HG02943 (cell line): ENCODE results near the gene OR51A7.
"Not testable (repeated sequence)": the region's sequence is repeated elsewhere in the genome, so short reads cannot be mapped to it uniquely, and the experiment has no call there.

Experiments
- ATAC-seq: cut with Tn5 transposase; IDR thresholded peaks from one replicate; pipeline ENCODE4 v1.9.1; 2021; ENCODE audit warnings: mild to moderate bottlenecking, low read depth, moderate library complexity; ENCODE audit not compliant: unreplicated experiment

The OR51A7 gene

DNA sequence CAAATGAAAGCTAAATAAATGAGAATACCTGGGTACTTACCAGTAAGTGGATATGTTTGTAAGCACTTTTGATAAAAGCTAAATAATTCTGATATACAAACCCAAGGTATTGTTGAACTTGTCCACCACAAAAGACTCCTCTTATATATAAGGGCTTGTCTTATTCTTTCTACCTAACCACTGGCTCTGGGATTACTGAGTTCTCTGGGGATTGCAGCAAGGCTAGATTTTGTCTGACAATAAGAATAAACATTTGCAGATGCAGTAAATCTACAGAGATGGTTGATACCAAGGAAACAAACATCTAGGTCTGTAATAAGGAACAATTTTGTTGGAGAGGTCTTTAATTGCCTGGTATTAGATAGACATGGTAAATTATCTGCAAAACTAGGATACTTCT, 43.9 kb downstream of the OR51A7 start, which contains the start of gene OR51A4:
Gene OR51A4, minus strand, starts transcription at position 101 of the 400 bp plus-strand sequence. CDS start 505 bp downstream, outside the sequence.
- ATAC-seq = no peak

DNA sequence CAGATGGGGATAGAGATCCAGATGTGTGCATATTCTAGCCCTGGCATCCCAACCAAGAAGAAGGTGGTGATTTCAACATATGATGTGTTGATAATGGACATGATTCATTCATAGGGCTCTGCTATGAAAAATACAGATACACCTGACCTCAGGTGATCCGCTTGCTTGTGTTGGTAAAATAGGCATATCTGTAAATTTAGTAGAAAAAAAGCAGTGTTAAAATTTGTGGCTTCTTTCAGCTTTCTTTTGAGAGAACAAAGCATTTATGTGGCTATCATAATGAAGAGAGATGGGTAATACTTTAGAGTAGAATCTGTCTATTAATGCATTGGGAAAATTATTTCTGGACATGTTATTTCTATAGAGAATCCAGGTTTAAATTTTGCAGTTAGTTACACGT, 52.0 kb downstream of the OR51A7 start, which contains the start of gene OR51A2:
Gene OR51A2, minus strand, starts transcription at position 101 of the 400 bp plus-strand sequence. Its CDS starts 0 bp downstream, at position 101.
- ATAC-seq = not testable (repeated sequence)

DNA sequence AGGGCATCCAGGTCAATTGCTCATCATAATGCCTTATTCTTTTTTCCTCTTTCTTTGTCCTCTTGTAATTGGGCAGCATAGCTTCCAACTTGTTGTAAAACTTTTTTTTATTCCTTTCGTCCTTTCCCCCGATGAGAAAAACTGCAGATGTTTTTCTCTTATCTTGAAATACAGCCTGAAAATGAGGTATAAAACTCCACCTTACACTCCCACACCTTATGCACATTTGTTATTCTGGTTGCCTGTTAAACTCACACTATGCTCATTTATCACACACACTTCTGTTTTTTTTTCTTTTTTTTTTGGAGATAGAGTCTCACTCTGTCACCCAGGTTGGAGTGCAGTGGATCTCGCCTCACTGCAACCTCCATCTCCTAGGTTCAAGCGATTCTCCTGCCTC, 53.8 kb downstream of the OR51A7 start:
- ATAC-seq = no peak
